OCI-LY7 (cell line): ENCODE results near the gene CDC42. TPM values are rescaled to one million over a fixed set of nuclear protein-coding genes. Genes with fewer than 3 reads are reported as not detected.
A peak's percentile ranks its signal among the peaks of the same experiment; 100 is the strongest.

Experiments used
- BruUV-seq: library from RNA; stranded (reverse); fragments of 400-500 nt; replicated peaks from 2 replicates; lab custom pipeline; 2021; lab: Mats Ljungman, UMichigan
- CTCF ChIA-PET: fragments of 300-600 bp; sonication (Branson Sonifier 250); formaldehyde crosslinking; loops from one replicate; lab custom pipeline; 2022; ENCODE audit warnings: antibody characterized with exemption; ENCODE audit not compliant: unreplicated experiment; lab: Charles Lee
- POLR2A ChIA-PET: fragments of 300-600 bp; sonication (Branson Sonifier 250); formaldehyde crosslinking; loops from one replicate; lab custom pipeline; 2022; ENCODE audit warnings: antibody characterized with exemption; lab: Charles Lee
- DNase-seq: peaks from one replicate; pipeline ENCODE4 v3.0.0-alpha.2; 2015; ENCODE audit warnings: low spot score
- H2AFZ ChIP-seq: fragments of 200-600 bp; sonication (generic), shearing (Covaris generic); 2 replicates; pipeline ENCODE4 v1.6.1; 2014; ENCODE audit warnings: mild to moderate bottlenecking, antibody characterized with exemption, low read length, moderate library complexity
- H3K27ac ChIP-seq: fragments of 200-600 bp; sonication (generic); 2 replicates; pipeline ENCODE4 v1.5.1; 2014; ENCODE audit warnings: mixed run types, low read depth, mild to moderate bottlenecking, moderate library complexity, low read length, inconsistent platforms; ENCODE audit not compliant: poor library complexity, severe bottlenecking
- H3K36me3 ChIP-seq: fragments of 200-600 bp; sonication (generic); 2 replicates; pipeline ENCODE4 v1.6.1; 2014; ENCODE audit warnings: mild to moderate bottlenecking, antibody characterized with exemption, low read length, moderate library complexity, mixed read lengths; ENCODE audit not compliant: insufficient read depth
- H3K4me1 ChIP-seq: fragments of 200-600 bp; sonication (generic); 2 replicates; pipeline ENCODE4 v1.5.1; 2014; ENCODE audit warnings: mild to moderate bottlenecking, low read length; ENCODE audit not compliant: insufficient read depth, poor library complexity, severe bottlenecking
- H3K4me2 ChIP-seq: fragments of 200-600 bp; sonication (generic); 2 replicates; pipeline ENCODE4 v1.6.1; 2014; ENCODE audit warnings: mild to moderate bottlenecking, low read length
- H3K4me3 ChIP-seq: fragments of 200-600 bp; sonication (generic); 2 replicates; pipeline ENCODE4 v1.5.1; 2014; ENCODE audit warnings: mild to moderate bottlenecking, low read depth, low read length; ENCODE audit not compliant: poor library complexity, severe bottlenecking
- H3K79me2 ChIP-seq: fragments of 200-600 bp; sonication (generic); 2 replicates; pipeline ENCODE4 v1.6.1; 2016; ENCODE audit warnings: low read depth, mild to moderate bottlenecking, low read length, moderate library complexity, mixed read lengths; ENCODE audit not compliant: insufficient read depth
- H3K9me2 ChIP-seq: fragments of 200-600 bp; sonication (generic); 2 replicates; pipeline ENCODE4 v1.6.1; 2016; ENCODE audit warnings: mild to moderate bottlenecking, low read length, mixed read lengths; ENCODE audit not compliant: insufficient read depth
- H3K9me3 ChIP-seq: fragments of 200-600 bp; sonication (generic); 2 replicates; pipeline ENCODE4 v1.6.1; 2014; ENCODE audit warnings: mild to moderate bottlenecking, mixed run types, low read length, mixed read lengths
- H4K20me1 ChIP-seq: fragments of 200-600 bp; sonication (generic); 2 replicates; pipeline ENCODE4 v1.6.1; 2014; ENCODE audit warnings: mild to moderate bottlenecking, antibody characterized with exemption, low read length, moderate library complexity, mixed read lengths; ENCODE audit not compliant: insufficient read depth
- CTCF ChIP-seq: fragments of 200-600 bp; sonication (generic); conservative IDR thresholded peaks from 2 replicates; pipeline ENCODE4 v1.5.1; 2014; ENCODE audit warnings: mild to moderate bottlenecking, antibody characterized with exemption, low read length, moderate library complexity, mixed read lengths
- EZH2phosphoT487 ChIP-seq: fragments of 200-600 bp; sonication (generic); IDR thresholded peaks from 2 replicates; pipeline ENCODE4 v1.6.1; 2018; ENCODE audit warnings: low read depth, borderline replicate concordance, mild to moderate bottlenecking, mixed run types, antibody characterized with exemption, low read length, moderate library complexity, mixed read lengths
- intact Hi-C: fragments of 100-400 bp; cut with micrococcal nuclease; formaldehyde crosslinking; loops from one replicate; pipeline ENCODE4 v1.10.0; 2022; ENCODE audit not compliant: unreplicated experiment
- total RNA-seq, 2 experiments: library from RNA; depleted of rRNA in 1 of 2; stranded (reverse); fragments of >200 nt in 1 of 2; shearing (Covaris generic) in 1 of 2; gene quantifications; 2 replicates each; pipeline ENCODE4 v1.2.3, GENCODE V29; 2014 to 2022

Gene CDC42
- total RNA-seq, 2 experiments from 2014 or later, result 109 to 157 TPM

- DNase-seq, result no peak
- Histone ChIP-seq H3K4me1 (peaks cover 47% of the 10 kb centered on the region), H4K20me1 (peaks cover 37% of the 10 kb centered on the region), H3K4me3 (peak overlapping the region; percentile 6), H3K9me3 (no peaks in the 10 kb centered on the region), H3K9me2 (no peaks in the 10 kb centered on the region), H3K27ac (peak overlapping the region; percentile 24), H3K4me2 (peak overlapping the region; percentile 40), H3K79me2 (peaks cover 82% of the 10 kb centered on the region), H3K36me3 (peaks cover 61% of the 10 kb centered on the region), H2AFZ (no peak overlapping the region)
- CTCF ChIA-PET, result no interaction called here
- intact Hi-C loops, result no loop called here
- TF ChIP-seq EZH2phosphoT487 (no peak), CTCF (no peak)
- POLR2A ChIA-PET, result interaction anchor here (0.6 to 1.1 kb wide), 3 partner anchors 16 to 38 kb away, joined by 3 read pairs; no protein-coding TSS in a partner anchor
- BruUV-seq, result TSS peak; percentile 48
These were observed 3.5 kb downstream of the CDC42 start for GRCh38 chr1:22056043-22056442.

GRCh38 chr1:22056936-22057335 lies 4.4 kb downstream of the CDC42 start:
- intact Hi-C loops, result no loop called here
- POLR2A ChIA-PET, result no interaction called here
- TF ChIP-seq EZH2phosphoT487 (no peak), CTCF (no peak)
- H3K79me2 ChIP-seq, result peaks cover 91% of the 10 kb centered on the region
- peak overlapping the region; percentile 24 for H3K27ac ChIP-seq
- peak overlapping the region; percentile 40 for H3K4me2 ChIP-seq
- H3K9me2 ChIP-seq, result no peaks in the 10 kb centered on the region
- BruUV-seq, result no TSS peak
- peaks cover 61% of the 10 kb centered on the region for H3K36me3 ChIP-seq
- peaks cover 37% of the 10 kb centered on the region for H4K20me1 ChIP-seq
- no peaks in the 10 kb centered on the region for H3K9me3 ChIP-seq
- no peak for DNase-seq
- no peak overlapping the region for H3K4me3 ChIP-seq
- CTCF ChIA-PET, result no interaction called here
- peaks cover 46% of the 10 kb centered on the region for H3K4me1 ChIP-seq
- no peak overlapping the region for H2AFZ ChIP-seq

GRCh38 chr1:22057861-22058260 lies 5.4 kb downstream of the CDC42 start:
- no TSS peak for BruUV-seq
- peaks cover 64% of the 10 kb centered on the region for H3K36me3 ChIP-seq
- ChIA-PET CTCF (no interaction called here), POLR2A (no interaction called here)
- no peak for DNase-seq
- peaks cover 98% of the 10 kb centered on the region for H3K79me2 ChIP-seq
- TF ChIP-seq CTCF (no peak; the same call in 1 of the 2 replicates), EZH2phosphoT487 (no peak)
- no peaks in the 10 kb centered on the region for H3K9me3 ChIP-seq
- no peaks in the 10 kb centered on the region for H3K9me2 ChIP-seq
- intact Hi-C loops, result no loop called here
- H2AFZ ChIP-seq, result no peak overlapping the region
- peaks cover 42% of the 10 kb centered on the region for H3K4me1 ChIP-seq
- peaks cover 41% of the 10 kb centered on the region for H4K20me1 ChIP-seq
- H3K27ac ChIP-seq, result no peak overlapping the region
- H3K4me2 ChIP-seq, result no peak overlapping the region
- no peak overlapping the region for H3K4me3 ChIP-seq
